ACHN (cell line): ENCODE data around the gene ELOB.

Experiments used
- DNase-seq: peaks from one replicate; pipeline ENCODE4 v3.0.0-alpha.2; 2015
- in situ Hi-C: cut with HindIII; loops from 2 replicates; pipeline ENCODE4 v1.10.0; 2017; ENCODE audit warnings: low sequenced_read_pairs, low pct_ligation_motif_present, low pct_unique_long_range_greater_than_20kb

Gene ELOB

DNA sequence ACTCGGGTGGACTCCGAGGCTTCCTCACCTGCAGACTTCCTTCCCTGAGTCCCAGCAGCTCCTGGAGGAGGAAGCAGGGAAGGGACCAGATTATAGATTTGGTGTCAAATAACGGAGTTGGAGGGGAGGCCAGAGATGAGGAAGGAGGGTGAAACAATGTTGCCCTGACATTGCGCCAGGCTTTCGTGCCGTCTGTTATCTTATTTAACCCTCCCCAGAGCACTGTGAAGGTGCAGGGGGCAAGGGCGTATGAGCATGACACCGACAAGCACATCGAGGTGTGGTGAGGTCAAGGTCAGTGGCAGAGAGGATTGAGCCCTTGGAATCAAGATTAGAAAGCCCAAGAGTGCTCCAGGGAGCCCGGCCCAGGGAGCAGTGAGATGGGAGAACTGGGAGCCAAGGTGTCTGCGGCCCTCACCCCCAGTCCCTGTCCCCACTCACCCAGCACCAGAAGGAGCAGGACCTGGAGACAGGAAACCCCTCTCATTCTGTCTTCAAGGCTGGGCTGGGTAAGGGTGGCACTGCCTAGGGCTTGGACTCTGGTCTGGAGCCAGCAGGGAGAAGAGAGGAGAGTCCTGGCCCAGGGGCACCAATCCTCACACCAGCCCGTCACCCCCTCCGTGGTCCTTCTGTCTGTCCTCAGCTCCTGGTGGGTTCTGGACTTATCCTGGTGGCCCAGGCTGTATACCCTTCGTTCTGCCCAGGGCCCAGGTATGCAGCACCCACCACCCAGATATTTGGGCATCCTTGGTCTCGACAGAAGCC lies 9.2 kb upstream of the ELOB start:
- DNase-seq, result no peak
- in situ Hi-C loops, result no loop called here

DNA sequence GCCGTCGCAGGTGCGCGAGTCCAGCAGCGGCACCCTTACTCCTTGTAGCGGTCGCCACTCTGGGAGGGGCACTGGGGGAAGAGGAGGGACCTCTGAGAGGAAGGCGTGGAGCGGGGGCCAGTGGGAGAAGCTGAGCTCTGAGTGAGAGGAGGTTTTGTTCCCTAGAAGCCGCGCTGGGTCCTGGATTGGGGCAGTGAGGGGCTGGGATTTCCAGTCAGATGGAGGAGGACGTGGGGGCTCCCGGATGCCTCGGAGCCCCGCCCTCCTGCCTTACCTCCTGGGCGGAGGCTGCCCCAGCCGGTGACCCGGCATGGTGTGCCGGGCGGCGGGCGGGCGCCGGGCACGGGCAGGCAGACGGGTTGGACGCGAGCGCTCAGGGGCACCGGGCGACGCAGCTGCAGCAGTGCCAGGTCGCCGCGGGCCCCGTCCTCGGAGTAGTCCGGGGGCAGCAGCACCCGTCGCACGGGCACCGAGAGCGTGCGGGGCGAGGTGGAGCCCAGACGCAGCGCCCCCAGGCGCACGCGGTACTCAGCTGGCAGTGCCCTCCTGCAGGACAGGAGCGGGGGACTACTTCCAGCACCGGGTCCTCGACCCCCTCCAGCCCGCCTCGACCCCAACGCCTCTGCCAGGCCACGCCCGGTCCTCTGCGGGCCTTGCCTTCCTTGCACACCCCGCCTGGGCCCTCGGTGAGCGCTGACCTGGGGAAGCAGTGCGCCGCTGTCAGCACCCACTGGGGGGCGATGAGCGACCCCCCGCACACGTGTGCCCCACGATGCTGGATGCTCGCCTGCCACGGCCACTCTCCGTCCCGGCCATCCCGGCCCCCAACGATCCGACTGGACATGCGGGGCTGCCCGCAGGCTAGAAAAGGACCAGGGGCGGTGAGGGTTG lies 8.3 kb upstream of the ELOB start:
- DNase-seq, result no peak
- in situ Hi-C loops, result no loop called here

DNA sequence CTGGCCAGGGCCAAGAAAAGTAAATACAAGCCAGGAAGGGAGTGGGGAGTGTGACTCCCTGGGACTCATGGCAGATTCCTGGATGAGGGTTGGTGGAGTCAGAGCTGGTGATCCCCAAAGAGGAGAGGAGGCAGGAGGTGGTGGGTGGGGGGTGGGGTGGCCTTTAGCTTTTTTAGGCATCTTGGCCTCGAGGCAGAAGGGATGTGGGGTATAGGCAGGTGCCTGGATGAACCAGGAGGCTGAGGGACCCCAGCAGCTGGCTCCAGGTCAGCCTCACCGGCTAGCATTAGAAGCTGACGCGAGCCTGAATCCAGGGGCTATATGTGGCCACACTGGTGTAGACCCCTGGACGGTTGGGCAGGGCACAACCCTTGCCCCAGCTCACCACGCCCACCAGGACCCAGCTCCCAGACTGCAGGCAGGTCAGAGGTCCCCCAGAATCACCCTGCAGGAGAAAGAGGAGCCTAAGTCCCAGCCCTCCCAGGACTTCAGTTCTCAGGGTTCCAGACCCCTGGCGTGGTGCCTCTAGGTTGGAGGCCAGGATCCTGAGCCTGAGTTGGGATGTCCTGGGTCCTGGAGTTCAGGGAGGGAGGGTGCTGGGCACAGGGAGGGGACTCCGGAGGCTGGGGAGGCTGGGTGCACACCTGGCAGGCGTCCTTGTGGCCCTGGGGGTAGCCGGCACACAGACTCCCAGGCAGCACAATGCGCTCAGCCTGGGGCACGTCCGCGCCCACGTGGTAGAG lies 7.4 kb upstream of the ELOB start:
- no peak for DNase-seq
- in situ Hi-C loops, result no loop called here

DNA sequence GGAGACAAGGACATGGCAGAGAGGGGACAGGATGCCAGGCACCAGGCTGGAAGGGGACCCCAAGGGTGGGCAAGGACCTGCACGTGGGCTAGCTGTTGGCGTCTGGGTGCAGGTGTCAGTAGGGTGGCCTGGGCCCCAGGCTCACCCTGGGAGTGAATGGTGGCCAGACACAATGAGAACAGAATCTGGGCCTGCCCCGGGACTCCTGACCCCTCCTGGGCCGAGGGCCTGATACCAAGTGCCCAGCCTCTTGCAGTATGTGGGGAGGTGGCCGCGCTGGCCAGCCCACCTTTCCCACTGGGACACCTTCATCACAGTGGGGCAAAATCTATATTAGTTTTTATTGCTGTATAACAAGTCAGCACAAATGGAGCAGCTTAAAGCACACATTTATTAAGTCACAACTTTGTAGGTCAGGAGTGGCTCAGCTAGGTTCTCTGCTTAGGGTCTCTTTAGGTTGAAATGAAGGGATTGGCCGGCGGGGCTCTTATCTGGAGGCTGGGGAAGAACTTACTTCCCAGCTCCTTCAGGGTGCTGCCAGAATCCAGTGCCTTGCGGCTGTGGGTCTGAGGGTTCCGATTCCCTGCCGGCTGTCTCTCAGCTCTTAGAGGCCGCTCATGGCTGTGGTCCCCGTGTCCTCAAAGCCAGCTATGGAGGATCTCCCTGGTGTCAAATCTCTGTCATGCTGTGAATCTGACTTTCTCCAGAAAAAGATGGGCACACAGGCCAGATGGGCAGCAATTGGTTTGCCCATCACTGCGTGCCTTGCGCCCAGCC lies 6.7 kb upstream of the ELOB start:
- in situ Hi-C loops, result no loop called here
- no peak for DNase-seq

DNA sequence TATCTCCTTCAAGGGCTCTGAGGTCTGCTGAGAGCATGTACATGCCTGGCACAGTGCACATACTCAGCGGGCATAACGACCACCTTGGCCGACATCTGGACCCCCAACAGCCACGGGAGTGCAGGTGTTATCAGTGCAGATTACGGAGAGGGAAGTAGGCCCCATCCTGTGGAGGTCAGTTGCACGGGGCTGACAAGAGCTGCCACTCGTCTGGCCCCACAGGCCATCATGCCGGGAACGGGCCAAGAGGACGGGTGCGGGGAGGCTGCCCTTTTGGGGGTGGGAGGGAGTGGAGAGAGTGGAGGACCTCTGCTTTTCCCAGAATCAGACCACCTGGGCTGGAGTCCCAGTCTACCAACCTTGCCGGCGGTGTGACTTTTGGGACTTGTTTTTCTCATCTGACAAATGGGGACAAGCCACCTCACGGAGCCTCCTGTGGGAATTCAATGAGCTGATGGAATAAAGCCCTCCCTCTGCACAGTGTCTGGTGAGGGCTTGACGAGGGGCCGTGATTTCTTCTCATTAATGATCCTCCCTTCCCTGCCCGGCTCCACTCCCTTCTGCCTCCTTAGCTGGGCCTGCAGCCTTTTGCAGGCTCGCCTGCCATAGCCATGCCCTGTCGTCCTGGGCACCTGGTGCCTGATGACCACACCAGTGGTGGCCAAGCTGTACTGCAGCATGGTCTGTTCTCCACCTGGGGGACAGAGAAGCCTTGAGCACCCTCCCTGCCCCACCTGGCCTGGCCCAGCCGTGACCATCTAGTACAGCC lies 5.7 kb upstream of the ELOB start:
- no peak for DNase-seq
- in situ Hi-C loops, result no loop called here

DNA sequence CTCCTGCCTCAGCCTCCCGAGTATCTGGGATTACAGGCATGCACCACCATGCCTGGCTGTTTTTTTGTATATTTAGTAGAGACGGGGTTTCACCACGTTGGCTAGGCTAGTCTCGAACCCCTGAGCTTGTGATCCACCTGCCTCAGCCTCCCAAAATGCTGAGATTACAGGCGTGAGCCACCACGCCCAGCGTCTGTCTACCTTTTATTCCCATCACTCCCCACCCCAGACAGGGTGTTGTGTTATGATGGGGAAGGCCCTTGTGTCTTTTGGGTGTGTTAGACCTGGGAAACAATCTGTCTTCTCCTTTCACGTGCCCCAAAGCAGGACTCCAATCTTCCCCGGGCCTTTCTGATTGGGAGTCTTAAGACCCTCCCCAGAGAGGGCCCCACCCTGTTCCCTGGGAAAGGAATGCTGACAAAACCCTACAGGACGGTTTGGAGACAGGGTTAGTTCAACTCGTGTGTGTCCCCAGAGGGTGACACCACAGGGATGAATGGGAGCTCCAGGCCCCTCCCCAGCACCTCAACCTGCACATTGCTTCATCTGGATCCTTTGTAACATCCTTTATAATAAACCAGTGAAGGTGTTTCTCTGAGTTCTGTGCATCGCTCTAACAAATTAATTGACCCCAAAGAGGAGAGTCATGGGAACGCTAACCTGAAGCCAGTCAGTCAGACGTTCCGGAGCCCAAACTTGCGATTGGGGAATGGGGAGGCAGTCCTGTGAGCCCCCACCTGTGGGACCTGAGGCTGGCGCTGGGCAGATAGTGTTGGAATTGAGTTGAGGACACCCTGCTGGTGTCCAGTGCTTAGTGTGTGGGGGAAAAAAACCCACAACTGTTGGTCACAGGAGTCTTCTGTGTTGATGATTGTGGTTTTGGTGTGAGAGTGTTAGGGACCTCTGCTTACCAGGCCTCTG lies 3.2 kb upstream of the ELOB start:
- in situ Hi-C loops, result no loop called here
- no peak for DNase-seq

DNA sequence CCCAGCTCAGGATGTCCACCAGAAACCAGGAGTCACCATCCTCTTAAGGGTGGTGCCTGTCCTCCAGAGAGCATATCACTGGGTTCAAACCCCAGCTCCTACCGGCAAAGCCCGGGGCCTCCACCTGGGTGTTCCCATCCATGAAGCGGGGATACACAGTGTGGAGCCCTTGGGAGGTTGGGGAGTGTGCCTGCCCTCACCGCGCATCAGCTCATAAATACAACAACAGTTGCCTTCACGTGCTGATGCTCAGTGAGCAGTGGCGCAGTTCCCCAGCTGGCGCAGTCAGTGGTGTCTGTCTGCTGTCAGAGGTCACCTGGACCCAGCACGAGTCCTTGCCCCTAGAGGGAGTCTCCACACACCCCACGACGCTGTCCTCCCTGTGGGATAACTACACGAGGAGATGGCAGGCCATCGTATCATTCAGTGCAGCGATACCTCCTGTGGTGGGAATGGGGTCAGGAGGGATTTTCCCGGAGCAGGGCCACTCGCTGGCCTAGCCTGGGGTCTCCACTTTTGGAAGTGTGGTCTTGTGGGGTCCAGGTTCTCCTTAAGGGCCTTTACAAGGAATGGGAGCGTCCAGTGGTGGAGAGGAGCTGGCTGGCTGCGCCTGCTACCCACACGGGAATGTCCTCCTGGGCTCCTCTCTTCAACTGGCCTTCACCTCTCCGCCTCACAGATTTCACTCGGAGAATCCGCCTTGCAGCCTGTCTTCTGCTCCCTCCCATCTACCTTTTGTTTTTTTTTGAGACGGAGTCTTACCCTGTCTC lies 2.3 kb upstream of the ELOB start:
- DNase-seq, result no peak
- in situ Hi-C loops, result no loop called here

DNA sequence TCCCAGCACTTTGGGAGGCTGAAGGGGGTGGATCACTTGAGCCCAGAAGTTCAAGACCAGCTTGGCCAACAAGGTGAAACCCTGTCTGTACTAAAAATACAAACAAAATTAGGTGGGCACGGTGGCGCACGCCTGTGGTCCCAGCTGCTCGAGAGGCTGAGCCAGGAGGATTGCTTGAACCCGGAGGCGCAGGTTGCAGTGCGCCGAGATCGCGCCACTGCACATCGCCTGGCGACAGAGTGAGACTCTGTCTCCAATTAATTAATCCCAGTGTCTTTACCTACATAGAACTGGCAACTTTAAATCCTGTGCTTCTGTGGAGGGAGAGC lies 1.5 kb upstream of the ELOB start:
- in situ Hi-C loops, result no loop called here
- no peak for DNase-seq

DNA sequence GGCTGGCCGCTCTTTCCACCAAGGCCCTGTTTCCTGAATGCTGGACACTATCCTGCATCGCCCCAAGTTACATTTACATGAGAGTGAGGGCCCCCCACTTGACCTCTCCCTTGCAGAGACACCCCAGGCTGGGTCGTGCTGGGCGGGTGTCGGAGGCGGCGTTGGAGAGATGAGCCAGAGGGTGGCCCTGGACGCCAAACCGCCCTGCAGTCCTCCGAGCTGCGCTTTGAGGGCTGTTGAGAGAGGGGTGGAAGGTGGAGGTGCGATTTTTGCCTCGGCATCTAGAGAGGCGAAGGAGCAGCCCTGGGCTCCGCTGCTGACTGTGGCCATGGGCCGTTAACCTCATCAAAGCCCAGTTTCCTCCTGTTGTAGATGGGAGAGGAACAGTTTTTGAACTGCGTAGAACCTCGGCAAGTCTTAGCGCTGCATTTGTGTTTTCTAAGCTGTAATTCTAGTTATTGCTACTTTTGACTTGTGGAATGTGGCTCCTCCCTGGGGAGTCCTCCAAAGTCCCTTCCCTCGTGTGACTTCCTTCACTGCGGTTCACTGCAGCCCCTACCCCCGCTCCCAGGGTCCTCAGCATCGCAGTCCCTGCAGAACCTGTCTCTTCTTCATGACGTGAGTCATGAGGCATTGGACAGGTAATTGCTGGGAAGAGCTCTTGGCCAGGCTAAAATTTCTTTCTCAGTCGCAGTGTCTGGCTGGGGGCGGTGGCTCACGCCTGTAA lies 986 bp upstream of the ELOB start:
- in situ Hi-C loops, result no loop called here
- no peak for DNase-seq

DNA sequence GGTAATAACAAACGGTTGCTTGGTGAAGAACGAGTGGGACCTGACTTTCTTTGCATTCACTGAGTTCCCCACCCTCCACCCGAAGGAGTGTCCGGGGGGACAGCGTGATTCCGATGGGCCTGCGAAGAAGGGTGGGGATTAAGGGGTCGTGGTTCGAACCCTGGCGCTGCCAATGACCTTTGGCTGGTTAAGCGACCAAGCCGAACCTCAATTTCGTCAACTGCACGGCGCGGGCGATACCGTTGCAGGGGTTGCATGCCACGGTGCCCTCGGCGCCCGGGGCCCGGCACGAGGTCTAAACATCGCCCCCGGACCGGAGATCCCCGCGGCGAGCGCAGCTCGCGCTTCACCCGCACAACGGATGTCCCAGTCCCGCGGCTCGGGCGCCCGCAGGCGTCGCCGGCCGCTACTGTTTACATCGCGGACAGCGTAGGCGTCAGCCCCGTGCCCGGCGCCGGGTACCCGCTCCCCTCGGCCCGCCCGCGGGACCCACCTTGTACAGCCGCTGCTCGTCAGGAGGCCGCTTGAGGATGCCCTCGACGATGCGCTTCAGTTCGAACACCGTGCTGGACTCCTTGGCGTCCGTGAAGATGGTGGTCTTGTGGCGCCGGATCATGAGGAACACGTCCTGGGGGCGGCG lies 460 bp downstream of the ELOB start:
- in situ Hi-C loops, result no loop called here
- DNase-seq, result peak; percentile 40

DNA sequence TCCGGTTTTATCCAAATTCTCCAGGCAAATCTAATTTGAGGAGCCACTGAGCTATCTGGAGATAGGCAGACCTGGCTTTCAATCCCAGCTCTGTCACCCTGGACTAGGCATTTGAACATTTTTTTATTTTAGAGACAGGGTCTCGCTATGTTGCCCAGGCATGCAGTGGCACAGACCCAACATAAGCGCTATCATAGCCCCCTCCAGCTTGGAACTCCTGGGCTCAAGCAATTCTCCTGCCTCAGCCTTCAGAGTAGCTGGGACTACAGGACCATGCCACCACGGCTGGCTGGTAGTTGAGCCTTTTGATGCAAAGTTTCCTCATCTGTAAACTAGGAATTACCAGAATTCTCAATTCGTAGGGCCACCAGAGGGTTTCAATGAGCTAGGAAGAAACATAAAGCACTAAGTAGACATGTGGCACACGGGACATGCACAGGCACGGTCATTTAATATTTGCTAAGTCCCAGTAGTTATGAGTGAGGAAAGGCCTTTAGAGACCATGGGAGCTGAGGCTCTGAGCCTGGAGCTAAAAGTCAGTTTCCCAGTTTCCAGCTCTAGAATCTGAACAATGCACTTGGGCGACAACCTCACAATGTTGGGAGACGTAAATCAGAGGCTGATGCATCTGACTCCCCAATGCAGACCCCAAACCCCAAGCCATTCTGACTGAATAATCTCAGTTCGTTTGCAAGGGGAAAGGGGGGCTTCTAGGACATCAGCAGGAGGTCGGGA lies 1.1 kb downstream of the ELOB start:
- in situ Hi-C loops, result no loop called here
- DNase-seq, result no peak

DNA sequence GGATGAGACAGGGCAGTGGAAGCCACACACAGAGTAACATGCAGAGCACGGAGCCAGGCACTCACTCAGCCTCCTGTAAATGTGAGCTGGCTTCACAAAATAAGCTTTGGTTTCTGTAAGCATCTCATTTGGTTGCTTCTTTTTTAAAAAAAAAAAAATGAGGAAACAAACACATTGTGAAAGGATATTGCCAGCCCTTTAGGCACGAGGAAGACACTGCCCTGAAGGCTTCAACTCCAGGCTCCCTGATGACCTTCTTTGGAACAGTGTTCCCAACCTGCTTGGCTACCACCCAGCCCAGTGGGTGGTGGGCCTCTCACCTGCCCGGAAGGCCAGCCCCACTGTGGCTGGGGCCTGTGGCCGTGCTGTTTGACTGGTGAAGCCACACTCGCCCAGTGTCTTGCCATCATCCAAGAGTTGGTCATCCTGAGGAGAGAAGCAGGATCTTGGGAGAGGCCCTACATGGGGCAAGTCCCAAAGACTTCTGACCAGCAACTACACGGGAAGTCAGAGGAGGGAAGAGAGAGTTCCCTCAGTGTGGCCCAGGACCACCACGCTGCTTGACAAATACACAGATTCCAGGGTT lies 1.9 kb downstream of the ELOB start:
- in situ Hi-C loops, result no loop called here
- no peak for DNase-seq

DNA sequence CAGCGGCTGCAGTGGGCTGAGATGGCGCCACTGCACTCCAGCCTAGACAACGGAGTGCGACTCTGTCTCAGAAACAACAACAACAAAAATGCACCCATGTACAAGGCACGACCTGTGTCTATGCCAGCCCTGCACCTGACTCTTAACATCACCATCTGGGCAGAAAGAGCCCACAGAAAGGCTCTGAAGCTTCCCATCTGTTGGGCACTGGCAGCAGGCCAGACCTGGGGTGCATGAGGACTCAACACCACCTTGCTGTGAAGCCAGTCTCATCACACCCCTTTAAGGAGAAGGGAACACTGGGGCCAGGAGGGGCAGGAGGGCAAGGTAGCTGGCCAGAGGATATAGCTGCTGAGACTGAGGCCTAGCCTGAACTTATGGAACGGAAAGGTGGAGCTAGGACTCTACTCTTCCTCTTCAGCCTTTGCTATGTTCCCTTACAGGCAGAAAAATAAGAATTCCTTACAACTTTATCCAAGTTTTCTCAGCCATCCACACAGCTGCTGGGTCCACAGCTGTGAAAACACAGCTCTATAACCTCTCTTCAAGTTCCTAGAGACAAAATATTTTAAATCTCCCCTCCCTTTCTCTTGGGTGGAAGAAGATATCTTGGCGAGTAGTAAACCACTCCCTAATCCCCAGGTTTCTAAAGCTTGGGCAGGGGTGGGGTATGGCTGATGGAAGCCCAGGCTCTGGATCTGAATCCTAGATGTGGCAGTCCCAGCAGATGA lies 2.8 kb downstream of the ELOB start:
- in situ Hi-C loops, result no loop called here
- DNase-seq, result no peak
